ENCODE results near the gene ADARB2.

The ADARB2 gene

GRCh38 chr10:1597370-1598146 is 139.8 kb downstream of the ADARB2 start:
- DNase-seq (ENCODE audit: low read depth in 1 of 2, low spot score in 1 of 2) = no peak

- no peak for DNase-seq (ENCODE audit: low read depth in 1 of 2, low spot score in 1 of 2)
These were observed 140.7 kb downstream of the ADARB2 start for GRCh38 chr10:1596482-1597099.

- no peak for DNase-seq (ENCODE audit: low read depth in 1 of 2, low spot score in 1 of 2)
These were observed 141.6 kb downstream of the ADARB2 start for GRCh38 chr10:1595726-1596125.

GRCh38 chr10:1595242-1595600 is 142.1 kb downstream of the ADARB2 start:
- DNase-seq (ENCODE audit: low read depth in 1 of 2, low spot score in 1 of 2) = no peak

- no peak for DNase-seq (ENCODE audit: low read depth in 1 of 2, low spot score in 1 of 2)
These were observed 142.7 kb downstream of the ADARB2 start for GRCh38 chr10:1594372-1595241.

- DNase-seq (ENCODE audit: low read depth in 1 of 2, low spot score in 1 of 2) = no peak
These were observed 145.6 kb downstream of the ADARB2 start for GRCh38 chr10:1591742-1592141.

GRCh38 chr10:1591045-1591444 is 146.3 kb downstream of the ADARB2 start:
- DNase-seq (ENCODE audit: low read depth in 1 of 2, low spot score in 1 of 2) = no peak

- DNase-seq (ENCODE audit: low read depth in 1 of 2, low spot score in 1 of 2) = no peak
These were observed 148.1 kb downstream of the ADARB2 start for GRCh38 chr10:1589257-1589656.

- DNase-seq (ENCODE audit: low read depth in 1 of 2, low spot score in 1 of 2) = no peak
These were observed 154.6 kb downstream of the ADARB2 start for GRCh38 chr10:1582739-1583138.

GRCh38 chr10:1581189-1581588 is 156.1 kb downstream of the ADARB2 start:
- no peak for DNase-seq (ENCODE audit: low read depth in 1 of 2, low spot score in 1 of 2)

- DNase-seq (ENCODE audit: low read depth in 1 of 2, low spot score in 1 of 2) = no peak
These were observed 157.7 kb downstream of the ADARB2 start for GRCh38 chr10:1579671-1580070.

- no peak for DNase-seq (ENCODE audit: low read depth in 1 of 2, low spot score in 1 of 2)
These were observed 158.2 kb downstream of the ADARB2 start for GRCh38 chr10:1579141-1579491.

GRCh38 chr10:1578392-1579140 is 158.8 kb downstream of the ADARB2 start:
- no peak for DNase-seq (ENCODE audit: low read depth in 1 of 2, low spot score in 1 of 2)

GRCh38 chr10:1577945-1578344 is 159.4 kb downstream of the ADARB2 start:
- no peak for DNase-seq (ENCODE audit: low read depth in 1 of 2, low spot score in 1 of 2)

- DNase-seq (ENCODE audit: low read depth in 1 of 2, low spot score in 1 of 2) = no peak
These were observed 160.0 kb downstream of the ADARB2 start for GRCh38 chr10:1577373-1577770.

- no peak for DNase-seq (ENCODE audit: low read depth in 1 of 2, low spot score in 1 of 2)
These were observed 160.6 kb downstream of the ADARB2 start for GRCh38 chr10:1576467-1577372.

- no peak for DNase-seq (ENCODE audit: low read depth in 1 of 2, low spot score in 1 of 2)
These were observed 161.7 kb downstream of the ADARB2 start for GRCh38 chr10:1575481-1576244.

- DNase-seq (ENCODE audit: low read depth in 1 of 2, low spot score in 1 of 2) = no peak
These were observed 162.6 kb downstream of the ADARB2 start for GRCh38 chr10:1574719-1575118.

GRCh38 chr10:1573981-1574380 is 163.3 kb downstream of the ADARB2 start:
- no peak for DNase-seq (ENCODE audit: low read depth in 1 of 2, low spot score in 1 of 2)

Measured in activated CD4-positive, alpha-beta T cell treated with anti-CD3 and anti-CD28 coated beads, Interleukin-2, amount 50 U/mL, for 24 hours (primary cell).